ENCODE data around the gene NCBP1.
A peak's percentile ranks its signal among the peaks of the same experiment; 100 is the strongest.
"Not testable (repeated sequence)": the region's sequence is repeated elsewhere in the genome, so short reads cannot be mapped to it uniquely, and the experiment has no call there.

The NCBP1 gene

GRCh38 chr9:97632985-97633858, at the start of gene NCBP1, which contains the start of gene TSTD2:
NCBP1 (plus strand) TSS chr9:97633821; CDS start chr9:97633882, 61 bp downstream.
TSTD2 (minus strand) TSS chr9:97633368; CDS start chr9:97627562, 5,806 bp downstream.
- H3K4me3 ChIP-seq (ENCODE audit: low read depth in 1 of 2, low read length in 1 of 2), result peak within 1 kb of the TSS; percentile 93 to 98
- TF ChIP-seq, protein P1, sequence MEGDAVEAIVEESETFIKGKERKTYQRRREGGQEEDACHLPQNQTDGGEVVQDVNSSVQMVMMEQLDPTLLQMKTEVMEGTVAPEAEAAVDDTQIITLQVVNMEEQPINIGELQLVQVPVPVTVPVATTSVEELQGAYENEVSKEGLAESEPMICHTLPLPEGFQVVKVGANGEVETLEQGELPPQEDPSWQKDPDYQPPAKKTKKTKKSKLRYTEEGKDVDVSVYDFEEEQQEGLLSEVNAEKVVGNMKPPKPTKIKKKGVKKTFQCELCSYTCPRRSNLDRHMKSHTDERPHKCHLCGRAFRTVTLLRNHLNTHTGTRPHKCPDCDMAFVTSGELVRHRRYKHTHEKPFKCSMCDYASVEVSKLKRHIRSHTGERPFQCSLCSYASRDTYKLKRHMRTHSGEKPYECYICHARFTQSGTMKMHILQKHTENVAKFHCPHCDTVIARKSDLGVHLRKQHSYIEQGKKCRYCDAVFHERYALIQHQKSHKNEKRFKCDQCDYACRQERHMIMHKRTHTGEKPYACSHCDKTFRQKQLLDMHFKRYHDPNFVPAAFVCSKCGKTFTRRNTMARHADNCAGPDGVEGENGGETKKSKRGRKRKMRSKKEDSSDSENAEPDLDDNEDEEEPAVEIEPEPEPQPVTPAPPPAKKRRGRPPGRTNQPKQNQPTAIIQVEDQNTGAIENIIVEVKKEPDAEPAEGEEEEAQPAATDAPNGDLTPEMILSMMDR (IDR thresholded peaks at IDR 0.05), result peak; percentile 42
- H3K27me3 ChIP-seq, result no peaks in the 10 kb centered on the region
- H3K36me3 ChIP-seq, result no peaks in the 10 kb centered on the region
- peak within 1 kb of the TSS; percentile 91 for H3K27ac ChIP-seq
- peaks cover 26 to 30% of the 10 kb centered on the region in 2 experiments for H3K4me1 ChIP-seq (ENCODE audit: control insufficient read depth in 1 of 2, insufficient read depth in 1 of 2, low read depth in 1 of 2, low read length in 1 of 2)
- no peaks in the 10 kb centered on the region for H3K9me3 ChIP-seq

DNA sequence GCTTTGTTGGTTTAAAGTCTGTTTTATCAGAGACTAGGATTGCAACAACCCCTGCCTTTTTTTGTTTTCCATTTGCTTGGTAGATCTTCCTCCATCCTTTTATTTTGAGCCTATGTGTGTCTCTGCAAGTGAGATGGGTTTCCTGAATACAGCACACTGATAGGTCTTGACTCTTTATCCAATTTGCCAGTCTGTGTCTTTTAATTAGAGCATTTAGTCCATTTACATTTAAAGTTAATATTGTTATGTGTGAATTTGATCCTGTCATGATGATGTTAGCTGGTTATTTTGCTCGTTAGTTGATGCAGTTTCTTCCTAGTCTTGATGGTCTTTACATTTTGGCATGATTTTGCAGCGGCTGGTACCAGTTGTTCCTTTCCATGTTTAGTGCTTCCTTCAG, 48.8 kb upstream of the NCBP1 start:
- H3K36me3 ChIP-seq; H3K27me3 ChIP-seq; H3K4me3 ChIP-seq (ENCODE audit: low read depth in 1 of 2, low read length in 1 of 2); H3K27ac ChIP-seq; H3K9me3 ChIP-seq; H3K4me1 ChIP-seq (ENCODE audit: control insufficient read depth in 1 of 2, insufficient read depth in 1 of 2, low read depth in 1 of 2, low read length in 1 of 2): not testable (repeated sequence)

- H3K4me3 ChIP-seq (ENCODE audit: low read depth in 1 of 2, low read length in 1 of 2); H3K27ac ChIP-seq; H3K27me3 ChIP-seq; H3K9me3 ChIP-seq; H3K4me1 ChIP-seq (ENCODE audit: control insufficient read depth in 1 of 2, insufficient read depth in 1 of 2, low read depth in 1 of 2, low read length in 1 of 2); H3K36me3 ChIP-seq: not testable (repeated sequence)
These were observed 46.7 kb upstream of the NCBP1 start for GRCh38 chr9:97586909-97587308.

- Histone ChIP-seq H3K27ac (no peak overlapping the region), H3K4me3 (ENCODE audit: low read depth in 1 of 2, low read length in 1 of 2) (no peak overlapping the region), H3K4me1 (ENCODE audit: control insufficient read depth in 1 of 2, insufficient read depth in 1 of 2, low read depth in 1 of 2, low read length in 1 of 2) (no peaks in the 10 kb centered on the region), H3K27me3 (no peaks in the 10 kb centered on the region), H3K36me3 (no peaks in the 10 kb centered on the region), H3K9me3 (no peaks in the 10 kb centered on the region)
- TF ChIP-seq, protein P1 (IDR thresholded peaks at IDR 0.05), result no peak
These were observed 42.1 kb upstream of the NCBP1 start for GRCh38 chr9:97591535-97591934.

DNA sequence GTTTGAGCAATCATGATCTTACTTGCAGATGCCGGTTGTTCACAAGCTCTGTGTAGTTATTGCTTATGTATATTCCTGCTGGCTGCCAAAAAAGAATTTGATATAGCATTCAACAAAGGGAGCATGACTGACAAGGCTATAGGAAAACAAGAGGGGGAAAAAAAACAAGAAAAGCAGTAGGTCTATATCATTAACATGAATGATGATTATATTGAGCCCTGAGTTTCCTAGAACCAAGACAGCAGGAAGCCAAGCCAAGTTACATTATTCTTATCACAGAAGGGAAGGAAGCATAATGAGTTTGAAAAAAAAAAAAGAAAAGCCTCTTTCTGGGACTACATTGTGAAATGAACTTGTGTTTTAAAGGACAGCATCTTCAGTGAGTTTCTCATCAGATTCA, 41.5 kb upstream of the NCBP1 start:
- Histone ChIP-seq H3K27ac (no peak overlapping the region), H3K4me1 (ENCODE audit: control insufficient read depth in 1 of 2, insufficient read depth in 1 of 2, low read depth in 1 of 2, low read length in 1 of 2) (no peaks in the 10 kb centered on the region), H3K36me3 (no peaks in the 10 kb centered on the region), H3K27me3 (no peaks in the 10 kb centered on the region), H3K9me3 (no peaks in the 10 kb centered on the region), H3K4me3 (ENCODE audit: low read depth in 1 of 2, low read length in 1 of 2) (no peak overlapping the region)
- TF ChIP-seq, protein P1 (IDR thresholded peaks at IDR 0.05), result no peak

DNA sequence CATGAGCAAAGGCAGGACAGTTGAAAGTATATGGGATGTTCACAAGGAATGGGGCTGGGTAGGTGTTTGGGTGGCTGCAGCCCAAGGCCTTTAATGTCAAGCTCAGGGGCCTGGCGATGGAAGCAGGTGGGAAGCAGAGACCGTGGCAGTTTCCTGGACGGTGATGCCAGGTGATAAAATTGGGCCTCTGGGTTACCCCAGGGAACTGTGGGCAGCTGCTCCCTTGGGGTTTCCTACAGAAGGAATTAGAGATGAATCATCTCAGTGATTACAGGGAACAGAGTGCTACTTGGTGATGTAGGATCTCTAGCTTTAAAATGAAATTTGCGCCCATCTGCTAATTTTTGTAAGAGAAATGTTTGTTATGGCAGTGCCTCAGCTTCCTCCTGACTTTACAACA, 39.7 kb upstream of the NCBP1 start:
- H3K4me1 ChIP-seq (ENCODE audit: control insufficient read depth in 1 of 2, insufficient read depth in 1 of 2, low read depth in 1 of 2, low read length in 1 of 2), result peaks cover 0 to 4% of the 10 kb centered on the region in 2 experiments
- TF ChIP-seq, protein P1 (IDR thresholded peaks at IDR 0.05), result no peak
- H3K27me3 ChIP-seq, result no peaks in the 10 kb centered on the region
- no peaks in the 10 kb centered on the region for H3K36me3 ChIP-seq
- H3K27ac ChIP-seq, result no peak overlapping the region
- no peaks in the 10 kb centered on the region for H3K9me3 ChIP-seq
- no peak overlapping the region for H3K4me3 ChIP-seq (ENCODE audit: low read depth in 1 of 2, low read length in 1 of 2)
